Choroid plexus epithelial cell (primary cell): ENCODE data around the gene GTF3C1.
A peak's percentile ranks its signal among the peaks of the same experiment; 100 is the strongest.

ENCODE experiments used
- DNase-seq: peaks from one replicate; pipeline ENCODE4 v3.0.0-alpha.2; 2010; ENCODE audit warnings: low read depth
- H3K4me3 ChIP-seq: 2 replicates; pipeline ENCODE4 v1.5.1; 2011; ENCODE audit warnings: low read depth, mild to moderate bottlenecking, control low read depth, low read length, moderate library complexity
- CTCF ChIP-seq: conservative IDR thresholded peaks from 2 replicates; pipeline ENCODE4 v1.5.1; 2011; ENCODE audit warnings: low read depth, mild to moderate bottlenecking, control low read depth, inconsistent platforms, low read length, moderate library complexity

The GTF3C1 gene

GRCh38 chr16:27483088-27483437, 66.7 kb downstream of the GTF3C1 start:
- peak; percentile 55 for DNase-seq

GRCh38 chr16:27482397-27483087, 67.2 kb downstream of the GTF3C1 start:
- DNase-seq = no peak
- TF ChIP-seq CTCF = no peak
- no peak overlapping the region for H3K4me3 ChIP-seq

More at GRCh38 chr16:27483088-27483437, 66.7 kb downstream of the GTF3C1 start:
- TF ChIP-seq CTCF = no peak
- H3K4me3 ChIP-seq = no peak overlapping the region

GRCh38 chr16:27481282-27481934, 68.3 kb downstream of the GTF3C1 start:
- no peak for DNase-seq
- H3K4me3 ChIP-seq = no peak overlapping the region
- no peak for TF ChIP-seq CTCF

GRCh38 chr16:27480761-27481160, 69.0 kb downstream of the GTF3C1 start:
- no peak for TF ChIP-seq CTCF
- H3K4me3 ChIP-seq = no peak overlapping the region
- DNase-seq = no peak

GRCh38 chr16:27476240-27476639, 73.5 kb downstream of the GTF3C1 start:
- H3K4me3 ChIP-seq = no peak overlapping the region
- TF ChIP-seq CTCF = peak; percentile 1

GRCh38 chr16:27475561-27475960, 74.2 kb downstream of the GTF3C1 start:
- no peak overlapping the region for H3K4me3 ChIP-seq
- peak; percentile 94 for DNase-seq
- no peak for TF ChIP-seq CTCF

More at GRCh38 chr16:27476240-27476639, 73.5 kb downstream of the GTF3C1 start:
- DNase-seq = no peak

- DNase-seq = no peak
- TF ChIP-seq CTCF = no peak
- no peak overlapping the region for H3K4me3 ChIP-seq
Measured at GRCh38 chr16:27474921-27475320, 74.8 kb downstream of the GTF3C1 start.
